Esophagus muscularis mucosa (tissue), 2 donors: Measurements from ENCODE around the gene LFNG.

ENCODE experiments used
- POLR2A ChIP-seq: fragments of 450-650 bp; IDR thresholded peaks from one replicate; pipeline ENCODE4 v1.6.1; 2017; ENCODE audit warnings: antibody characterized with exemption, moderate library complexity, mild to moderate bottlenecking, low read depth
- POLR2AphosphoS5 ChIP-seq, 2 donors: sonication (generic); formaldehyde crosslinking; IDR thresholded peaks; one replicate each; pipeline ENCODE4 v1.6.1; 2017; ENCODE audit warnings: antibody characterized with exemption in 2 of 2

DNA sequence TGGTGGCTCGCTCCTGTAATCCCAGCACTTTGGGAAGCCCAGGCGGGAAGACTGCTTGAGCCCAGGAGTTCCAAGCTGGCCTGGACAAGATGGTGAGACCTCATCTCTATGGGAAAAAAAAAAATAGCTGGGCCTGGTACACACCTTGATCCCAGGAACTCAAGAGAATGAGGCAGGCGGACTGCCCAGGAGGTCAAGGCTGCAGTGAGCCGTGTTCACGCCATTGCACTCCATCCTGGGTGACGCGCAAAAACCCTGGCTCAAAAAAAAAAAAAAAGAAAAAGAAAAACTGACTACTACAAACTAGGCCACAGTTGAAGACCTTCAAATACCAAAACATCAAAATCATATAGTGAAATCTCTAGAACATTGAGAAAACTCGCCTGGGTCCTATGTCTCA lies 31.8 kb downstream of the LFNG start:
- no peak for TF ChIP-seq POLR2A
- TF ChIP-seq POLR2AphosphoS5 (IDR thresholded peaks at IDR 0.05), result no peak
